Measurements from ENCODE around the gene TAB2.
"Not testable (repeated sequence)": the region's sequence is repeated elsewhere in the genome, so short reads cannot be mapped to it uniquely, and the experiment has no call there.

Gene TAB2

DNA sequence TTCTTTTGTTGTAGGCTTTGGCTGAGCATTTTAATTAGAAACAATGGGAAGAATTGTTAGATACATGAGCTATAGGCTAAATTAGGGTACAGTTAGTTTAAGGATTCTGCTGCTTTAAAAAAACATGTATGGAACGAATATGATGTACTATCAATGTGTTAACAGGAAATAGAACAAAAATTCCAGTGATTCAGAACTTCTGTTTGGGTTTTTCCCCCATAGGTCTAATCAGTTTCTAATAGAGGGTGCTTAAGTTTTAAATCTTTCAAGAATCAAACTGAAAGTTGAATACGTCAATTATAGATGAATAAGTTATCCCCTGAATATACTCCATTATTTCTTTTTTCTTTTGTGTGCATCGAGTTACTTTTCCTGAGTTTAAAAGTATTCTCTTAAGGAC lies 1.9 kb downstream of the TAB2 start:
- DNase-seq (ENCODE audit: low read depth, low spot score), result no peak
- POLR2A ChIA-PET, result interaction anchor here (0.7 kb wide), 1 partner anchor 16 kb away, joined by 3 read pairs; no protein-coding TSS in a partner anchor
- CTCF ChIA-PET, result no interaction called here
- TF ChIP-seq, protein P1, sequence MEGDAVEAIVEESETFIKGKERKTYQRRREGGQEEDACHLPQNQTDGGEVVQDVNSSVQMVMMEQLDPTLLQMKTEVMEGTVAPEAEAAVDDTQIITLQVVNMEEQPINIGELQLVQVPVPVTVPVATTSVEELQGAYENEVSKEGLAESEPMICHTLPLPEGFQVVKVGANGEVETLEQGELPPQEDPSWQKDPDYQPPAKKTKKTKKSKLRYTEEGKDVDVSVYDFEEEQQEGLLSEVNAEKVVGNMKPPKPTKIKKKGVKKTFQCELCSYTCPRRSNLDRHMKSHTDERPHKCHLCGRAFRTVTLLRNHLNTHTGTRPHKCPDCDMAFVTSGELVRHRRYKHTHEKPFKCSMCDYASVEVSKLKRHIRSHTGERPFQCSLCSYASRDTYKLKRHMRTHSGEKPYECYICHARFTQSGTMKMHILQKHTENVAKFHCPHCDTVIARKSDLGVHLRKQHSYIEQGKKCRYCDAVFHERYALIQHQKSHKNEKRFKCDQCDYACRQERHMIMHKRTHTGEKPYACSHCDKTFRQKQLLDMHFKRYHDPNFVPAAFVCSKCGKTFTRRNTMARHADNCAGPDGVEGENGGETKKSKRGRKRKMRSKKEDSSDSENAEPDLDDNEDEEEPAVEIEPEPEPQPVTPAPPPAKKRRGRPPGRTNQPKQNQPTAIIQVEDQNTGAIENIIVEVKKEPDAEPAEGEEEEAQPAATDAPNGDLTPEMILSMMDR (IDR thresholded peaks at IDR 0.05; ENCODE audit: insufficient read depth, low read length, missing control alignments), result no peak
- H3K4me3 ChIP-seq (ENCODE audit: low read depth, low read length), result peak overlapping the region; percentile 75

DNA sequence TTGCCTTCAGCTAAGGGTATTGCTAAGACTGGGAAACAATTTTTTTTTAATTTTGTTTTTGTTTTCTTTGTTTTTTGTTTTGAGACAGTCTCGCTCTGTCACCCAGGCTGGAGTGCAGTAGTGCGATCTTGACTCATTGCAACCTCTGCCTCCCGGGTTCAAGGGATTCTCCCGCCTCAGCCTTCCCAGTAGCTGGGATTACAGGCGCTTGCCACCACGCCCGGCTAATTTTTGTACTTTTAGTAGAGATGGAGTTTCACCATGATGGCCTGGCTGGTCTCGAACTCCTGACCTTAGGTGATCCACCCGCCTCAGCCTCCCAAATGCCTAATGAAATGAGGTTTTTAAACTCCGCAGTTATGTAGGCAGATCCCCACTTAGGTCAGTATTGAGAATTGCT lies 2.5 kb downstream of the TAB2 start:
- DNase-seq (ENCODE audit: low read depth, low spot score); H3K4me3 ChIP-seq (ENCODE audit: low read depth, low read length); CTCF ChIA-PET: not testable (repeated sequence)
- POLR2A ChIA-PET, result interaction anchor here (0.7 kb wide), 1 partner anchor 15 kb away, joined by 3 read pairs; no protein-coding TSS in a partner anchor

DNA sequence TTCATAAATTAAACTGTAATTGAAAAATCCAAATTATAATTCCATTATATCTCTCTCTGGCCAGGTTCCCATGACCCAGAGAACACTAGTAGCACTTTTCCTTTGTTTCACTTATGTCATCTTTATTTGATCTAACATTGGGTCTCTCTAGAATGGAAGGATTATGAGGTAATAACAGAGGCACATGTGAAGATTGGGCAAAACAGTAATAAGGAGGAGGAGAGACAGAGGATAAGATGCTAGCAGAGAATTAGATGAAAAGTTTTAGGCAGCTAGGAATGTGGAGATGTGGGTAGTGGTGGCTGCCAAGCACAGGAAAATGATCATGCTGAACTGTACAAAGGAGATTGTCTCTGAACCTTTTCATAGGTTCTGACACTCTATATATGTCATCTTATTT lies 3.3 kb downstream of the TAB2 start:
- H3K4me3 ChIP-seq (ENCODE audit: low read depth, low read length), result no peak overlapping the region
- CTCF ChIA-PET, result interaction anchor here (0.5 to 1.4 kb wide), 4 partner anchors 17 to 240 kb away, joined by 3 to 4 read pairs (median 3); no protein-coding TSS in a partner anchor
- no peak for DNase-seq (ENCODE audit: low read depth, low spot score)
- TF ChIP-seq, protein P1 (IDR thresholded peaks at IDR 0.05; ENCODE audit: insufficient read depth, low read length, missing control alignments), result no peak
- POLR2A ChIA-PET, result no interaction called here

DNA sequence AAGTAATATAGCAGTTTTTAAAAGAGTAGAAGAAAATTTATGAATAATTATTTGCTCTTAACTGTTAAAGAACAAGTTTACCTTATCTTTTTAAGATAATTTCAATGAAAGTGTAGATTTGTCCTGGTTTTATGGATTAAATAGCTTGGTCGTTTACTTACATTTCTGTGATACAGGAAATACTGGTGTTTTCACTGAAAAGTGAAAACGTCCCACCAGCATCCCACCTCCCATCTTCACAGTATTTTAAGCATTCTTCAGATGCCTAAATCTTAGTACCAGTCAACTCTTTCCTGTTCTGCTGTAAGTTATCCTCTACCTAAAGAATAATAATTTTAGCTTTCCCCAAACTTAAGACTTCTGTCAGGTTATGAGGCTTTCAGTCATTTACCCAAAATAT lies 5.8 kb downstream of the TAB2 start:
- no peak for DNase-seq (ENCODE audit: low read depth, low spot score)
- no peak overlapping the region for H3K4me3 ChIP-seq (ENCODE audit: low read depth, low read length)
- TF ChIP-seq, protein P1 (IDR thresholded peaks at IDR 0.05; ENCODE audit: insufficient read depth, low read length, missing control alignments), result no peak
- ChIA-PET POLR2A (no interaction called here), CTCF (interaction anchor here (1.2 to 1.9 kb wide), 2 partner anchors 10 to 241 kb away, joined by 3 to 7 read pairs; no protein-coding TSS in a partner anchor)

DNA sequence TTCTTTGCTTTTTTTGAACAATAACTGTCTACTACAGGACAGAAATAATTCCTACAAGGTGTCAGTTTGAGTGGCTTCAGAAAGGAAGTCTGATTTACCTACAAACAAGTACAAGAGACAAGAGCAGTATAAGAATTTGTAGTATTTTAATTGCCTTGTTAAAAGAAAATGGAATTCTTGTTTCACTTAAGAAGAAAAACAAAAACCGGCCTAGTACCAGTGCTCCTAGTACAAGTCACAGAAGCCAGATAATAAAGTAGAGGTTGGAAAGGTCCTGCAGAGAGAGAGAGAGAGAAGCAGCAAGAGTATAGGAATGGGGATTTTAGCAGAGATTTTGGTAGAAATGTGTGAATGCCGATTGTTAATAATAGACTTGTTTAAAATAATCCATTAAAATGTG lies 6.4 kb downstream of the TAB2 start:
- H3K4me3 ChIP-seq (ENCODE audit: low read depth, low read length), result no peak overlapping the region
- POLR2A ChIA-PET, result no interaction called here
- DNase-seq (ENCODE audit: low read depth, low spot score), result no peak
- CTCF ChIA-PET, result interaction anchor here (1.0 to 1.9 kb wide), 3 partner anchors 9 to 241 kb away, joined by 3 to 7 read pairs (median 4); no protein-coding TSS in a partner anchor
- TF ChIP-seq, protein P1 (IDR thresholded peaks at IDR 0.05; ENCODE audit: insufficient read depth, low read length, missing control alignments), result no peak

DNA sequence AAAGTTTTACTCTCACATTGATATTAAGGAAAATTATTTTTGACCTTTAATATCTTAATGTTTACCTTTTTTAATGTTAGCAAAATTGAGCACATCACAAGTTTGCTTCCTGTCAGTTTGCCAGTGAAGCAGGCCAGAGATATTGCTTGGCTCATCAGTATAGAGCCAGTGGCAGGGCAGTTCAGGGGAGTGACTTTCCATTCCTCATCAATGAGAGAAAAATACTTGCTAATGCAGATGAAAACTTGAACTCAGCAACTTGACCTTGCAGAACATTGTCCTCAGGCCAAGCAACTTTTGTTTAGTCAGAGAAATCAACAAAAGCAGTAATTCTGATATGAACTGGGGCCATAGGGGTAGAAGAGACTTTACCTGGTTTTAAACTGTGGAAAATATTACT lies 6.9 kb downstream of the TAB2 start:
- no peak for DNase-seq (ENCODE audit: low read depth, low spot score)
- CTCF ChIA-PET, result interaction anchor here (1.0 to 1.2 kb wide), 2 partner anchors 9 to 241 kb away, joined by 3 to 4 read pairs; no protein-coding TSS in a partner anchor
- H3K4me3 ChIP-seq (ENCODE audit: low read depth, low read length), result no peak overlapping the region
- TF ChIP-seq, protein P1 (IDR thresholded peaks at IDR 0.05; ENCODE audit: insufficient read depth, low read length, missing control alignments), result no peak
- POLR2A ChIA-PET, result no interaction called here

DNA sequence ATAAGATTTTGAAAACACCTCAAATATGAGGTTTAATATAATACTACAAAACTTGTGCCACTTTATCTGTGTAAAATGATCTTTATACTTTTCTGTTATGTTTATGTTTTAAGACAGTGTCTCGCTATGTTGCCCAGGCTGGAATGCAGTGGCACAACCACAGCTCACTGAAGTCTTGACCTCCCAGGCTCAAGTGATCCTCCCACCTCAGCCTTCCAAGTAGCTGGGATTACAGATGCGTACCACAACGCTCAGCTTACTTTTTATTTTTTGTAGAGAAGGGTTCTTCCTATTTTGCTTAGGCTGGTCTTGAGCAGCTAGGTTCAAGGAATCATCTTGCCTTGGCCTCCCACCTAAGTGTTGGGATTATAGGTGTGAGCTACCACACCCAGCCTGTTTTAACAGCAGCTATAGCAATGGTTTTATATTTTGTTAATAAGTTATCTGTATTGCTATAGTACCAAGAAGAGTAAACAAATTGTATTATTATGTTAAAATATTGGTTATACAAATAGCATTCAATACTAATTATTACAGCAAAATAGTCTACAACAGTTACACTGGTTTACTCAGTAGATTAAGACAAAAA lies 8.2 kb downstream of the TAB2 start:
- DNase-seq (ENCODE audit: low read depth, low spot score), result no peak
- POLR2A ChIA-PET, result no interaction called here
- CTCF ChIA-PET, result interaction anchor here (1.1 kb wide), 1 partner anchor 9 kb away, joined by 3 read pairs; no protein-coding TSS in a partner anchor
- no peak overlapping the region for H3K4me3 ChIP-seq (ENCODE audit: low read depth, low read length)
- TF ChIP-seq, protein P1 (IDR thresholded peaks at IDR 0.05; ENCODE audit: insufficient read depth, low read length, missing control alignments), result no peak

Data from AG04449 (cell line).